Activated CD4-positive, alpha-beta T cell treated with anti-CD3 and anti-CD28 coated beads, Interleukin-2, Interleukin-4, amounts not matched to agents 100 ng/mL and 50 ng/mL, durations not matched to agents 16 hours and 8 hours (primary cell): Measurements from ENCODE around the gene ZNF609.
"Not testable (repeated sequence)": the region's sequence is repeated elsewhere in the genome, so short reads cannot be mapped to it uniquely, and the experiment has no call there.

Experiments used
- DNase-seq: peaks from one replicate; pipeline ENCODE4 v3.0.0-alpha.2; 2020; ENCODE audit warnings: low spot score

Gene ZNF609

GRCh38 chr15:64459066-64459781 is 1.2 kb upstream of the ZNF609 start:
- DNase-seq = no peak

- DNase-seq = peak; percentile 74
Measured at GRCh38 chr15:64460724-64461720, 644 bp downstream of the ZNF609 start.

- peak; percentile 57 for DNase-seq
Measured at GRCh38 chr15:64461721-64462162, 1.4 kb downstream of the ZNF609 start.

- no peak for DNase-seq
Measured at GRCh38 chr15:64462492-64462891, 2.1 kb downstream of the ZNF609 start.

GRCh38 chr15:64464276-64465005 is 4.1 kb downstream of the ZNF609 start:
- DNase-seq = no peak

- DNase-seq = no peak
Measured at GRCh38 chr15:64466408-64467141, 6.2 kb downstream of the ZNF609 start.

GRCh38 chr15:64472161-64472560 is 11.8 kb downstream of the ZNF609 start:
- no peak for DNase-seq

- no peak for DNase-seq
Measured at GRCh38 chr15:64474846-64475245, 14.5 kb downstream of the ZNF609 start.

GRCh38 chr15:64476550-64476949 is 16.2 kb downstream of the ZNF609 start:
- no peak for DNase-seq

GRCh38 chr15:64478863-64479262 is 18.5 kb downstream of the ZNF609 start:
- no peak for DNase-seq

- DNase-seq = no peak
Measured at GRCh38 chr15:64480891-64481290, 20.5 kb downstream of the ZNF609 start.

GRCh38 chr15:64483749-64484148 is 23.4 kb downstream of the ZNF609 start:
- no peak for DNase-seq

GRCh38 chr15:64485796-64486195 is 25.4 kb downstream of the ZNF609 start:
- DNase-seq = no peak

GRCh38 chr15:64490598-64491259 is 30.4 kb downstream of the ZNF609 start:
- DNase-seq = no peak

GRCh38 chr15:64493641-64494040 is 33.3 kb downstream of the ZNF609 start:
- DNase-seq = no peak

GRCh38 chr15:64495968-64496367 is 35.6 kb downstream of the ZNF609 start:
- not testable (repeated sequence) for DNase-seq

- no peak for DNase-seq
Measured at GRCh38 chr15:64500695-64501395, 40.5 kb downstream of the ZNF609 start.

- no peak for DNase-seq
Measured at GRCh38 chr15:64501396-64501715, 41.0 kb downstream of the ZNF609 start.

- no peak for DNase-seq
Measured at GRCh38 chr15:64502151-64502550, 41.8 kb downstream of the ZNF609 start.

- no peak for DNase-seq
Measured at GRCh38 chr15:64502551-64502950, 42.2 kb downstream of the ZNF609 start.

- no peak for DNase-seq
Measured at GRCh38 chr15:64503197-64503596, 42.8 kb downstream of the ZNF609 start.
